ENCODE data around the gene C1orf159.
"Not testable (repeated sequence)": the region's sequence is repeated elsewhere in the genome, so short reads cannot be mapped to it uniquely, and the experiment has no call there.

C1orf159 gene

DNA sequence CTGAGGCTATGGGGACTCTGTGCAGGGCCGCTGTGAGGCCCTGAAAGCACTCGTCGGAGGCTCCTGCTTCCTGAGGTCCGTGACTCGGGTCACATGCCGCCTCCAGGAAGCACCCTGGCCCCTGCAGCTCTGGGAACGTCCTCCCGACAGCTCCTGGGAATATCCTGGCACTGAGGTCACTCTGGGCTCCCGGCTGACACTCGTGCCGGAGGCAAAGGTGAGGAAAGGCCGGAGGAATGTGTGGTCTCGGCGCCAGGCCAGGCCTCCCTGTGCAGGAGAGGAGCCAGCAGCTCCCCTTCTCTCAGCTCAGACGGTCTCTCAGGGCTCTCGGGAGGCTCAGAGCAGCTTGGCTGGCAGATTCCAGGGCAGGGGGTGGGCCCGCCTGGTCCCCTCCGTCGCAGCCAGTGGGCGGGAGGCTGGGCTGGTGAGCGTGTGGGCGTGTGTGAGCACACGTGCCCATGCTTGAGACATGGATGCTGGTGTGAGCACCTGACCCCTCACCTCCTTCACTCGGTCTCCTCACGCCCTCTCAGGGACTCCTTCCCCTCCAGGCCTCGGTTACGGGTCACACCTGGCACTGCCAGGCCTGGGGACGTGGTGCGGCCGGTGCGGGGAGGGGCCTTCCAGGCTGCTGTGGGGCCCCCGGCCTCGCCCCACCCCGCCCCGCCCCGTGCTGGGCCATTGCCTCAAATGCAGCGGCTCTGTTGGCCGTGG lies 36.3 kb downstream of the C1orf159 start:
- Histone ChIP-seq H3K4ac (ENCODE audit: low read depth in 1 of 2, low read length in 2 of 2) (peak overlapping the region; percentile 8 to 40), H3K4me3 (ENCODE audit: insufficient read depth in 1 of 2, low read depth in 1 of 2, low read length in 2 of 2) (no peak overlapping the region), H3K9ac (ENCODE audit: low read length) (no peak overlapping the region), H4K91ac (ENCODE audit: low read length) (peak overlapping the region; percentile 79), H2AK5ac (ENCODE audit: low read length, severe bottlenecking) (no peak overlapping the region), H4K8ac (ENCODE audit: low read length) (peak overlapping the region; percentile 94), H3K27ac (ENCODE audit: low read length, poor library complexity, severe bottlenecking) (peak overlapping the region; percentile 65), H2BK120ac (ENCODE audit: low read depth, low read length) (peak overlapping the region; percentile 65), H3K18ac (ENCODE audit: low read depth in 1 of 2, low read length in 2 of 2) (peak overlapping the region; percentile 71 to 91), H2BK12ac (ENCODE audit: low read length in 2 of 2) (peak overlapping the region in 1 of 2 experiments; percentile 40), H3K9me3 (ENCODE audit: control insufficient read depth, low read length) (no peaks in the 10 kb centered on the region), H2AFZ (ENCODE audit: low read depth, low read length) (peak overlapping the region; percentile 64), H3K4me2 (ENCODE audit: low read length, poor library complexity, severe bottlenecking) (peak overlapping the region; percentile 52), H3K79me1 (replicated peaks; ENCODE audit: low read length, poor library complexity, severe bottlenecking) (no peaks in the 10 kb centered on the region), H3K23ac (ENCODE audit: low read length in 2 of 2) (no peak overlapping the region), H2BK5ac (ENCODE audit: low read depth, low read length, poor library complexity, severe bottlenecking) (no peak overlapping the region), H3K14ac (ENCODE audit: low read length in 2 of 2) (peak overlapping the region in 1 of 2 experiments; percentile 5), H2BK15ac (ENCODE audit: low read depth, poor library complexity, severe bottlenecking) (no peak overlapping the region), H3K27me3 (ENCODE audit: control insufficient read depth in 1 of 2, insufficient read depth in 1 of 2, low read length in 2 of 2) (peaks cover 0 to 18% of the 10 kb centered on the region in 2 experiments), H3K4me1 (ENCODE audit: control insufficient read depth, insufficient read depth, low read depth, low read length) (peaks cover 20% of the 10 kb centered on the region), H3K36me3 (ENCODE audit: control insufficient read depth in 1 of 2, insufficient read depth in 2 of 2, low read depth in 1 of 2, low read length in 2 of 2) (peaks cover 0 to 28% of the 10 kb centered on the region in 2 experiments)
- peak; percentile 96 for DNase-seq
- WGBS = under 1% methylated on average over 33 of the region's 38 CpGs

DNA sequence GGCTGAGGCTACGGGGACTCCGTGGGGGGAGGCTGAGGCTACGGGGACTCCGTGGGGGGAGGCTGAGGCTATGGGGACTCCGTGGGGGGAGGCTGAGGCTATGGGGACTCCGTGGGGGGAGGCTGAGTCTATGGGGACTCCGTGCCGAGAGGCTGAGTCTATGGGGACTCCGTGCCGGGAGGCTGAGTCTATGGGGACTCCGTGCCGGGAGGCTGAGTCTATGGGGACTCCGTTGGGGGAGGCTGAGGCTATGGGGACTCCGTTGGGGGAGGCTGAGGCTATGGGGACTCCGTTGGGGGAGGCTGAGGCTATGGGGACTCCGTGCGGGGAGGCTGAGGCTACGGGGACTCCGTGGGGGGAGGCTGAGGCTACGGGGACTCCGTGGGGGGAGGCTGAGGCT lies 38.5 kb downstream of the C1orf159 start:
- not testable (repeated sequence) for H2BK120ac ChIP-seq (ENCODE audit: low read depth, low read length); H2AK5ac ChIP-seq (ENCODE audit: low read length, severe bottlenecking); H2BK12ac ChIP-seq (ENCODE audit: low read length in 2 of 2); H3K4me3 ChIP-seq (ENCODE audit: insufficient read depth in 1 of 2, low read depth in 1 of 2, low read length in 2 of 2); H3K27ac ChIP-seq (ENCODE audit: low read length, poor library complexity, severe bottlenecking); H3K9me3 ChIP-seq (ENCODE audit: control insufficient read depth, low read length); H2BK15ac ChIP-seq (ENCODE audit: low read depth, poor library complexity, severe bottlenecking); H3K14ac ChIP-seq (ENCODE audit: low read length in 2 of 2); H2BK5ac ChIP-seq (ENCODE audit: low read depth, low read length, poor library complexity, severe bottlenecking); H2AFZ ChIP-seq (ENCODE audit: low read depth, low read length); H4K91ac ChIP-seq (ENCODE audit: low read length); H4K8ac ChIP-seq (ENCODE audit: low read length); H3K23ac ChIP-seq (ENCODE audit: low read length in 2 of 2); H3K9ac ChIP-seq (ENCODE audit: low read length); H3K18ac ChIP-seq (ENCODE audit: low read depth in 1 of 2, low read length in 2 of 2); H3K4ac ChIP-seq (ENCODE audit: low read depth in 1 of 2, low read length in 2 of 2); H3K4me2 ChIP-seq (ENCODE audit: low read length, poor library complexity, severe bottlenecking); H3K79me1 ChIP-seq (replicated peaks; ENCODE audit: low read length, poor library complexity, severe bottlenecking); DNase-seq
- WGBS = 91% methylated on average over 9 of the region's 21 CpGs
- Histone ChIP-seq H3K4me1 (ENCODE audit: control insufficient read depth, insufficient read depth, low read depth, low read length) (peaks cover 20% of the 10 kb centered on the region), H3K27me3 (ENCODE audit: control insufficient read depth in 1 of 2, insufficient read depth in 1 of 2, low read length in 2 of 2) (peaks cover 0 to 30% of the 10 kb centered on the region in 2 experiments), H3K36me3 (ENCODE audit: control insufficient read depth in 1 of 2, insufficient read depth in 2 of 2, low read depth in 1 of 2, low read length in 2 of 2) (peaks cover 0 to 11% of the 10 kb centered on the region in 2 experiments)

GRCh38 chr1:1075148-1075935 lies 40.5 kb downstream of the C1orf159 start:
- peaks cover 0 to 38% of the 10 kb centered on the region in 2 experiments for H3K27me3 ChIP-seq (ENCODE audit: control insufficient read depth in 1 of 2, insufficient read depth in 1 of 2, low read length in 2 of 2)
- DNase-seq = no peak
- no peak overlapping the region for H3K14ac ChIP-seq (ENCODE audit: low read length in 2 of 2)

DNA sequence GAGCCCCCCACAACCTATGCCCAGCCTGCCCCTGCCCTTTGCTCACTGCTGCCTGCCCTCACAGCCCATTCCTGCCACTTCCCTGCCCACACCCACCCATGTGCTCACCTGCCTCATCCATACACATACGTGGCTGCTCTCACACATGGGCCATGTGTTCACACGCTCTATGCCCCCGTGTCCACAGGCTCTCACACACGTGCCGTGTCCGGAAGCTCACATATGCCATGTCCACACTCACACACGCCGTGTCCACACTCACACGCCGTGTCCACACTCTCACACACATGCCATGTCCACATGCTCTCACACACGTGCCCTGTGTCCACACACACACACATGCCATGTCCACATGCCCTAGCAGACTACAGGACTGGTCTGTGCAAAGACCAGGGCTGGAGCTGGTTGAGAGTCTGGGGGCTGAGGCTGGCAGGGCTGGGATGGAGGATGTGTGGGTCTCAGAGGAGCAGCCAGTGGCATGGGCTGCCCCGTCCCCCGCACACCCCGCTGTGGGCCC lies 41.2 kb downstream of the C1orf159 start:
- H4K91ac ChIP-seq (ENCODE audit: low read length) = peak overlapping the region; percentile 76
- H2AK5ac ChIP-seq (ENCODE audit: low read length, severe bottlenecking) = no peak overlapping the region
- no peak overlapping the region for H3K27ac ChIP-seq (ENCODE audit: low read length, poor library complexity, severe bottlenecking)
- H4K8ac ChIP-seq (ENCODE audit: low read length) = no peak overlapping the region
- H3K27me3 ChIP-seq (ENCODE audit: control insufficient read depth in 1 of 2, insufficient read depth in 1 of 2, low read length in 2 of 2) = peaks cover 0 to 39% of the 10 kb centered on the region in 2 experiments
- no peak overlapping the region for H2BK5ac ChIP-seq (ENCODE audit: low read depth, low read length, poor library complexity, severe bottlenecking)
- no peak overlapping the region for H2BK12ac ChIP-seq (ENCODE audit: low read length in 2 of 2)
- H3K4me1 ChIP-seq (ENCODE audit: control insufficient read depth, insufficient read depth, low read depth, low read length) = peaks cover 20% of the 10 kb centered on the region
- 87% methylated on average over 14 of the region's 14 CpGs for WGBS
- H3K23ac ChIP-seq (ENCODE audit: low read length in 2 of 2) = no peak overlapping the region
- no peaks in the 10 kb centered on the region for H3K79me1 ChIP-seq (replicated peaks; ENCODE audit: low read length, poor library complexity, severe bottlenecking)
- no peaks in the 10 kb centered on the region for H3K9me3 ChIP-seq (ENCODE audit: control insufficient read depth, low read length)
- no peak overlapping the region for H3K9ac ChIP-seq (ENCODE audit: low read length)
- no peak overlapping the region for H2AFZ ChIP-seq (ENCODE audit: low read depth, low read length)
- H3K36me3 ChIP-seq (ENCODE audit: control insufficient read depth in 1 of 2, insufficient read depth in 2 of 2, low read depth in 1 of 2, low read length in 2 of 2) = no peaks in the 10 kb centered on the region
- peak overlapping the region in 1 of 2 experiments; percentile 16 for H3K18ac ChIP-seq (ENCODE audit: low read depth in 1 of 2, low read length in 2 of 2)
- no peak overlapping the region for H3K4me3 ChIP-seq (ENCODE audit: insufficient read depth in 1 of 2, low read depth in 1 of 2, low read length in 2 of 2)
- no peak overlapping the region for H2BK120ac ChIP-seq (ENCODE audit: low read depth, low read length)
- DNase-seq = no peak
- H2BK15ac ChIP-seq (ENCODE audit: low read depth, poor library complexity, severe bottlenecking) = no peak overlapping the region
- no peak overlapping the region for H3K4me2 ChIP-seq (ENCODE audit: low read length, poor library complexity, severe bottlenecking)
- no peak overlapping the region for H3K4ac ChIP-seq (ENCODE audit: low read depth in 1 of 2, low read length in 2 of 2)
- H3K14ac ChIP-seq (ENCODE audit: low read length in 2 of 2) = no peak overlapping the region

More at GRCh38 chr1:1075148-1075935, 40.5 kb downstream of the C1orf159 start:
- Histone ChIP-seq H3K18ac (ENCODE audit: low read depth in 1 of 2, low read length in 2 of 2) (no peak overlapping the region), H2BK120ac (ENCODE audit: low read depth, low read length) (no peak overlapping the region), H2BK15ac (ENCODE audit: low read depth, poor library complexity, severe bottlenecking) (no peak overlapping the region), H3K4me3 (ENCODE audit: insufficient read depth in 1 of 2, low read depth in 1 of 2, low read length in 2 of 2) (no peak overlapping the region), H2BK12ac (ENCODE audit: low read length in 2 of 2) (no peak overlapping the region), H3K4ac (ENCODE audit: low read depth in 1 of 2, low read length in 2 of 2) (no peak overlapping the region), H2AFZ (ENCODE audit: low read depth, low read length) (no peak overlapping the region), H3K36me3 (ENCODE audit: control insufficient read depth in 1 of 2, insufficient read depth in 2 of 2, low read depth in 1 of 2, low read length in 2 of 2) (no peaks in the 10 kb centered on the region), H3K4me2 (ENCODE audit: low read length, poor library complexity, severe bottlenecking) (no peak overlapping the region), H3K9ac (ENCODE audit: low read length) (no peak overlapping the region), H4K91ac (ENCODE audit: low read length) (no peak overlapping the region), H2BK5ac (ENCODE audit: low read depth, low read length, poor library complexity, severe bottlenecking) (no peak overlapping the region), H3K9me3 (ENCODE audit: control insufficient read depth, low read length) (no peaks in the 10 kb centered on the region), H2AK5ac (ENCODE audit: low read length, severe bottlenecking) (no peak overlapping the region), H3K79me1 (replicated peaks; ENCODE audit: low read length, poor library complexity, severe bottlenecking) (no peaks in the 10 kb centered on the region), H4K8ac (ENCODE audit: low read length) (no peak overlapping the region), H3K23ac (ENCODE audit: low read length in 2 of 2) (no peak overlapping the region), H3K4me1 (ENCODE audit: control insufficient read depth, insufficient read depth, low read depth, low read length) (peaks cover 20% of the 10 kb centered on the region), H3K27ac (ENCODE audit: low read length, poor library complexity, severe bottlenecking) (no peak overlapping the region)
- 75% methylated on average over 21 of the region's 21 CpGs for WGBS
